Mammary epithelial cell (primary cell): Measurements from ENCODE around the gene NUP210L.

ENCODE experiments used
- CTCF ChIP-seq, 2 donors: IDR thresholded peaks in 1 of 2; conservative IDR thresholded peaks in 1 of 2; 2 replicates each; pipeline ENCODE4 v1.5.1; 2011 to 2012; ENCODE audit warnings: inconsistent platforms in 2 of 2, low read length in 2 of 2, mild to moderate bottlenecking in 2 of 2, control low read depth in 1 of 2, low read depth in 1 of 2; ENCODE audit not compliant: insufficient read depth in 1 of 2; ENCODE audit errors: extremely low read depth in 1 of 2
- EZH2 ChIP-seq: IDR thresholded peaks from 2 replicates; pipeline ENCODE4 v1.6.1; 2012; ENCODE audit warnings: low read length, inconsistent platforms, borderline replicate concordance

GRCh38 chr1:154186852-154187501, 32.1 kb upstream of the NUP210L start:
- TF ChIP-seq CTCF (conservative IDR thresholded peaks at IDR 0.05 in 1 of 2, IDR thresholded peaks at IDR 0.05 in 1 of 2; ENCODE audit: extremely low read depth in 1 of 2, insufficient read depth in 1 of 2, low read depth in 1 of 2, low read length in 2 of 2), result no peak
- TF ChIP-seq EZH2, result no peak
